ENCODE results near the gene MAP3K1.

Gene MAP3K1

DNA sequence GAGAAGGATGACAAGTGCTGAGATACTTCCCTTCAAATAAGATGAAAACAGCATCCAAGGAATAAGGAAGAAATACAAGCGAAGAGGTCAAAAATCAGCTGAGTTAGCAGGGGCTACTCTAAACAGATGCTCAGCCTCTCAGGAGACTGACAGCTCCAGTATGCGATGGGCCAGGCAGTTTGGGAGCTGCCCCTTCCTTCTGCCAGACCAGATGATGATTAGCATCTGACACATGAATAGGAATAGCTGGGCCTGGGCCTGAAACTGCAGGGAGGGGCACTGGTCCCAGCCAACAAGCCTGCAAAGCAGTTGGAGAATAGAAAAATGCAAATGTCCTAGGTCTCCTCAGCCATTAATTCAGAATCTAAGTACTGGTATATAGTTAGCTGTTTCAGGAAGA lies 13.1 kb upstream of the MAP3K1 start:
- ChIA-PET CTCF (interaction anchor here (1.5 kb wide), 1 partner anchor 9 kb away, joined by 3 read pairs; no protein-coding TSS in a partner anchor), POLR2A (no interaction called here)
- TF ChIP-seq, protein P1, sequence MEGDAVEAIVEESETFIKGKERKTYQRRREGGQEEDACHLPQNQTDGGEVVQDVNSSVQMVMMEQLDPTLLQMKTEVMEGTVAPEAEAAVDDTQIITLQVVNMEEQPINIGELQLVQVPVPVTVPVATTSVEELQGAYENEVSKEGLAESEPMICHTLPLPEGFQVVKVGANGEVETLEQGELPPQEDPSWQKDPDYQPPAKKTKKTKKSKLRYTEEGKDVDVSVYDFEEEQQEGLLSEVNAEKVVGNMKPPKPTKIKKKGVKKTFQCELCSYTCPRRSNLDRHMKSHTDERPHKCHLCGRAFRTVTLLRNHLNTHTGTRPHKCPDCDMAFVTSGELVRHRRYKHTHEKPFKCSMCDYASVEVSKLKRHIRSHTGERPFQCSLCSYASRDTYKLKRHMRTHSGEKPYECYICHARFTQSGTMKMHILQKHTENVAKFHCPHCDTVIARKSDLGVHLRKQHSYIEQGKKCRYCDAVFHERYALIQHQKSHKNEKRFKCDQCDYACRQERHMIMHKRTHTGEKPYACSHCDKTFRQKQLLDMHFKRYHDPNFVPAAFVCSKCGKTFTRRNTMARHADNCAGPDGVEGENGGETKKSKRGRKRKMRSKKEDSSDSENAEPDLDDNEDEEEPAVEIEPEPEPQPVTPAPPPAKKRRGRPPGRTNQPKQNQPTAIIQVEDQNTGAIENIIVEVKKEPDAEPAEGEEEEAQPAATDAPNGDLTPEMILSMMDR (IDR thresholded peaks at IDR 0.05; ENCODE audit: insufficient read depth, low read length, missing control alignments), result no peak
- DNase-seq (ENCODE audit: low read depth, low spot score), result no peak
- no peak overlapping the region for H3K4me3 ChIP-seq (ENCODE audit: low read depth, low read length)

DNA sequence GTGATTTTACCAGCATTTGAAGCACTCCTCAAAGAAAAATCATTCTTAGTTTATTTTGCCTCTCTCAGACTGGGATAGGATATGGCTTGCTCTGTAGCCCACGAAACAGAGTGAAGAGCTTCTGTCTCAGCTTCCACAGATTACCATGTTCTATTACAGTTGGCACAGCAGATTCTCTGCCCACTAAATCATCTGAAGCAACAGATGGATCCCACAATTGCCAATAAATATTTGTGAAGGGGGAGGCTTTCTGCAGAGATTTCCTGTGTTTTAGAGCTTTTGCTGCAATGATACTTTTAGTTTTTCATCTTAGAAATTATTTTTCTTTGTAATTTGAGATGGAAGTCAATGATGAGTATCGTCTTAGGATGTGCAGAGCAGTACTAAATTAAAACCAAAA lies 12.3 kb upstream of the MAP3K1 start:
- TF ChIP-seq, protein P1 (IDR thresholded peaks at IDR 0.05; ENCODE audit: insufficient read depth, low read length, missing control alignments), result no peak
- no peak for DNase-seq (ENCODE audit: low read depth, low spot score)
- POLR2A ChIA-PET, result no interaction called here
- no peak overlapping the region for H3K4me3 ChIP-seq (ENCODE audit: low read depth, low read length)
- CTCF ChIA-PET, result no interaction called here

DNA sequence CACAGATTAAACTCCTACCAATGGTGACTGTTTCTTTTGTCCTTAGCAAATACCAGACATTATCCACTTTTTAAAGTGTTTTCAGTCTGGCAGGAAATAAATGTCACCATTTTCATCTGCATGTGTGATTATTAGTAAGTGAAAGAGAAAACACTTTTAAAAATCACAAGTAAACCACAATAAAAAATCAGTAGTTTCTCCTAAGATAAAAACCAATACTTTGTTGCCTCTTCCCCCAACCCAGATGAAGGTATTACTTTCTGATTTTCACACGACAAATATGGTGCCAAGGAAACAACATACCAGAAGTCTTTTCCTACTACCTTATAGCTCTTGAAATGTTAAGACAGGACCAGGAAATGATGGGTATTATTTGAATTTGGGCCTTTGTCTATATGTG lies 11.5 kb upstream of the MAP3K1 start:
- no peak for DNase-seq (ENCODE audit: low read depth, low spot score)
- CTCF ChIA-PET, result no interaction called here
- no peak overlapping the region for H3K4me3 ChIP-seq (ENCODE audit: low read depth, low read length)
- POLR2A ChIA-PET, result no interaction called here
- TF ChIP-seq, protein P1 (IDR thresholded peaks at IDR 0.05; ENCODE audit: insufficient read depth, low read length, missing control alignments), result no peak

DNA sequence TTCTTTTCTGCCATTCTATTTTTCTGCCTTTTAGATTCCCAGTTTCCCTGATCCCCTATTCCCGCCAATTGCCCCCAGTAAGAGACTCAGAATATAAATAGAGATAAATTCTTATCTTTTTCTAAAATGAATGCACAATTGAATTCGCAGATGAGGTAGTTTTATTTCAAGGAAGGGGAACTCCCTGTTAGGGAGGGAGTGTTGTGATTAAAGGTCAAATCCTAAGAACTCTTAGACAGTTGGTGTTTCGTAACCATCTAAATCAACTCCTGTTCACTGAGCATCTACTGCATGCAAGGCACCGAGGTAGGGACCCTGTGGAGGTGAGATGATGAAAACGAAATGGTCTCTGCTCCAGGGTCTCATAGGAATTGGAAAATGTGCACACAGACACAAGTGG lies 7.7 kb upstream of the MAP3K1 start:
- ChIA-PET CTCF (no interaction called here), POLR2A (no interaction called here)
- no peak overlapping the region for H3K4me3 ChIP-seq (ENCODE audit: low read depth, low read length)
- TF ChIP-seq, protein P1 (IDR thresholded peaks at IDR 0.05; ENCODE audit: insufficient read depth, low read length, missing control alignments), result no peak
- DNase-seq (ENCODE audit: low read depth, low spot score), result no peak

DNA sequence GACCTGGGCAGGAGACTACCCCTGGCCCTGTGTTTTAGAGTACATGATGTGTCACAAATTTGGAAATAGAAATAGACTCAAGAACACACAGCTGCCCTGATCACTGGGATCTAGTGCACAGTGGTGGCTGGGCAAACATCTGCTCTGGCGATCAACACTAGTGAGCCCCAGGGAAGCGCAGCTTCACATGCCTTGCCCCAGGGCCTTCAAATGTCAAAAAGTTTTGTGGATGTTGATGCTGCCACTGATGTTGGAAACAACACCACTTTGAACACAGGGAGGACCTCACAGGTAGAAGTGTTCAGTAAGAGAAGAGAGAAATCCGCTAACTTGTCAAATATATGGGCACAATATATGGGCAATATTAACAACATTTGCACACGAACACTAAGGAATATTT lies 7.1 kb upstream of the MAP3K1 start:
- TF ChIP-seq, protein P1 (IDR thresholded peaks at IDR 0.05; ENCODE audit: insufficient read depth, low read length, missing control alignments), result no peak
- no peak for DNase-seq (ENCODE audit: low read depth, low spot score)
- POLR2A ChIA-PET, result no interaction called here
- H3K4me3 ChIP-seq (ENCODE audit: low read depth, low read length), result no peak overlapping the region
- CTCF ChIA-PET, result no interaction called here

DNA sequence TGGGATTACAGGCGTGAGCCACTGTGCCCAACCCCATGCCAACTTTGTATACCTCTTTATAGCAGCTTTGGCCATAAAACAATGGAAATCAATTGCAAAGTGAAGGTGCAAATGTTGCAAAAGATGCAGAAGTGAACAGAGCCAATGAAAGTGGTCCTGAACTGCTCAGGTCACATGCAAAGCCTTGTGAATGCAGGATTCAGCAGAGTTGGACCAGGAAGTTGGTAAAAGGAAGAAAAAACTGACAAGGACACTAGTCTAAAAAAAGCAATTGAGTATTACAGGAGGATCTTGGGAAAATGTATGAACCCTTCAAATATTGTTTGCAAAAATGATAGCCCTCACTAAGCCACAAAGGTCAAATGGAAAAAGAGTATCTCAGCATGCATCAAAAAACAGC lies 4.5 kb upstream of the MAP3K1 start:
- DNase-seq (ENCODE audit: low read depth, low spot score), result no peak
- ChIA-PET CTCF (no interaction called here), POLR2A (no interaction called here)
- no peak overlapping the region for H3K4me3 ChIP-seq (ENCODE audit: low read depth, low read length)
- TF ChIP-seq, protein P1 (IDR thresholded peaks at IDR 0.05; ENCODE audit: insufficient read depth, low read length, missing control alignments), result no peak

Measured in AG04449 (cell line).